RPMI7951 (cell line): Measurements from ENCODE around the gene ZNF385B. TPM values are rescaled to one million over a fixed set of nuclear protein-coding genes. Genes with fewer than 3 reads are reported as not detected.

Experiments
- DNase-seq: peaks from one replicate; pipeline ENCODE4 v3.0.0-alpha.2; 2012; ENCODE audit warnings: low read depth
- total RNA-seq: library from RNA; depleted of rRNA; stranded (reverse); fragments of >200 nt; shearing (Covaris generic); gene quantifications from 2 replicates; pipeline ENCODE4 v1.2.3, GENCODE V29; 2014

The ZNF385B gene
- total RNA-seq, 1 experiment from 2014 or later: 0.48 TPM

DNA sequence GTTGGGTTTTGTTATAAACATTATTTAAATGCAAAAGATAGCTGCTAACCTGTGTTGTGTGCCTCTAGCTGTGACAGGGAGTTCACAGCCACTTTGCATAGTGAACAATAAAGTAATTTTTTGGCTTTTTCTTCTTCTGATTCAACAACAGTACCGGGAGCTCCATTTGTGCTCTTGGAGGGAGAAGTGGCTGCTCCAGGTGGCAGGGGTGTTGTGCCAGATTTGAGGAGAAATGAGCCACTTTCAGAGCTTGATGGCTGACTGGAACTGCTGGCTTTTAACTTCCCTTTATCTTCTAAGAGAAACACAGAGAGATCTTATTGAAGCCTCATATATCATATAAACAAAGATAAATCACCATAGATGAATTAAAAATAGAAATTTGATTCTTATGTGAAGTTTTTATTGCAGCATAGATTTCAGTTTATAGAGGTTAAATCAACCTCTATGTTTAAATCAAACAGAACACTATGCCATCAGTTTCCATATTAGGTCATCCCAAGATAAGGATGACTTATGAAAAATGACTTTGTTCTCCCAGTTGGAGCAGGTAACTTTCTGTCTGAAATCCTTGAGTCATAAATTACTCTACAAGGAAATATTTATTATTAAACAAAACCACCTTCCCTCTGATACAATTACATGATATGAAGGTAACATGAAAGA is 414.8 kb downstream of the ZNF385B start:
- DNase-seq: no peak

DNA sequence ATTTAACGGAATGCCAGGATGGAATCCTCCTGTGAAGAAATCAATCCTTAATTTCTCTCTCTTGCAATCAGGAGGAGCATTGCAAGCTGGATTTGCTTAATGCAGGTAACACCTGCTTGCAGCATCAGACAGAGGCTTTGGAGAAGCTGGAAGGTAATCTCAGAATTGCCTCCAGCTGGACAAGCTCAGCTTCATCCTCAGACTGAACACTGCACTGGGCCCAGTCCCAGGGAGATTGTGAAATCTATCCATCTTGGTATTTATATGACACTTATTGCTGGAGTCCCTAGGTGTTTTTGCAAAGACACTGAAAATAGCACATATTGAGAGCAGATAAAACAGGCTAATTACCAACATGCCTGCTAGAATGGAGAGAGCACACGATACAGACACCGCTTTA is 417.4 kb downstream of the ZNF385B start:
- DNase-seq: no peak

DNA sequence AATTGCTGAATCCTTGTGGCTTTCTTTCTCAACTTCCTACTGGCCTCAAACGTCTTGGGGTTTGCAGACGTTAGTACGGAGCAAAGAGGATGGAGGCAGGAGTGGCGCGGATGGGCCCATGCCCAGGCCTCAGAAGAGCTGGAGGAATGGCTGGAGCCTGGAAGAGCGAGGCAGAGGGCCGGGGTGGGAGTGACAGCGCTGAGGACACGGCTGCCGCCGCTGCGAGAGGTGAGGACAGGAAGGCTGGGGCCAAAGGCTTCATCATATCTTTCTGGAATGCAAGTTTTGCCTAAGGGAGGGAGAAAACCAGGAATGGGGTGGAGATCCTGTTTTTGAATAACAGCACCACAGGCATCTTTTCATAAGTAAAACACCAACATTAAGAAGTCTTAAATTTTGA is 418.2 kb downstream of the ZNF385B start:
- peak; percentile 58 for DNase-seq

DNA sequence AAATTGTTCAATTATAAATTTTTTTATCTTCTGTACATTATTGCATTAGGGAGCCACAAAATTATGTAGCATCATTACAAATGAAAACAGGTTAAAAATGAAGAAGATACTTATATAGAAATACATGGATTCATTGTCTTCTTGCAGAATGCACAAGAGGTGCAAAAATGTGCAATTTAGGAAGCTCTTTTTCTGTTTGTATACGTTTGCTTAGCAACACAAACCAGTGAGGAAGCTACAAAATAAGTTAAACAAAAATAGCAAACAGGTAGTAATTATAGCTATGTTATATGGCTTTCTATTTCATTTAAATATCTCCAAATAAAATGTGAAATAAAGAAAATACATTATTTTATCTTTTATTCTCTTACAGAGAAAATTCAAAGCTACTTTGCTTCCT is 419.2 kb downstream of the ZNF385B start:
- DNase-seq: no peak

DNA sequence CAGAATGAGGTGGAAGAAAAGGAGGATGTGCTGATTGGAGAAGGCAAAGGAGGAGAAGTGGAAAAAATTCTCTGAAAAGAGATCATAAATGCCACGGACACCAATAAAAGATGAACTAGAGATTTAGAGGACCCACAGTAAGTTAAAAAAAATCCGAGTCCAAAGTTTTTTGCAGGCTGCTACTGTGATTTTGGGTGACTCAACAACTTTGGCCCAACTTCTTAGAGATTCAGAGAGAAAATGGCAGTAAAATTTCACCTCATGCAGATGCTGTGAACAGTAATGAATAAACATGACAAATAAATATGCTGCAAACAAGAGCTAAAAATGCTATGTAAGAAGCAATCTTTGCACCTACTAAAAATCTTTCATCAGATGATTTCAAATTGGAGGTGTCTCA is 419.9 kb downstream of the ZNF385B start:
- DNase-seq: no peak

DNA sequence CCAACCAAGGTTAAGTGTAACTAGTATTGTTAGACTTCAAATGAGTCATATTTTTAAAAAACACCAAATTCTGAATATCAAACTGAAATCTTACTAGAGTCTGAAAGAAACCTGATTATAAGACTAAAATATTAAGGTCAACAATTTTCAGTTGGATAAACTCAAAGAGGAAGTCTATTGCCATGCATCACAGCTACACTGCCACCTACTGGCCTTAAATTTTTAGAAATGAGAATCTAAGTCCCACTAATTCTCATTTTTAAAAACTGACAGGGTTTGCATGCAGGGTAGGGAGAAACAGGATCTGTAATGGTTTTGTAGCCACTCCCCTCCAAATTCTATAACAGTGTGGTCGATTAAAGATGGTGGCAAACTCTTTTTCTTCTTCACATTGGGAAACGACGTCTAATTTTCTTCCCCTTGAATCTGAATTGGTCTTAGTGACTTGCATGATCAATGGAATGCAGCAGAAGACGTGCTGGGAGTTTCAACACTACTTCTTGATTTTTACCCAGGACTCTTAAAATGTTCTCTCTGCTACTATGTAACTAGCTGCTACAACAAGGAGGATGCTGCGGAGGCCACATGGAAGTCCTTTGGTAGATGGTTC is 420.7 kb downstream of the ZNF385B start:
- DNase-seq: peak; percentile 31

DNA sequence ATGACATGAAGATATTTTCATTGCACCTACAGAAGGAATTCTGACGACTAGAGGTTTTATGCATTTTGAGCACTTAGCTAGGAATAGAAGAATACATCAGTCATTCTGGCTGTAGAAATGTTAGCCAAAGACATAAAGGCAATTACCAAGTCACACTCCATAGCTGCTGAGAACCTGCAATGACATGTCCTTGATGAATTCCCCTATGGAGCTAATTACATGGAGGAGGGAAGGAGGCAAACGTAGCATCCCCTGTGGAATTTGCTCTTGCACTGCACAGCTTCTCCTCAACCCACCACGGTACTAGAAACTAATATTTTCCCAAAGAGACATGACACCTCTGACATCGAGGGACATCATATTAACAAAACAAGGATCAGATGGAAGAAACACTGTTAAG is 422.8 kb downstream of the ZNF385B start:
- no peak for DNase-seq

DNA sequence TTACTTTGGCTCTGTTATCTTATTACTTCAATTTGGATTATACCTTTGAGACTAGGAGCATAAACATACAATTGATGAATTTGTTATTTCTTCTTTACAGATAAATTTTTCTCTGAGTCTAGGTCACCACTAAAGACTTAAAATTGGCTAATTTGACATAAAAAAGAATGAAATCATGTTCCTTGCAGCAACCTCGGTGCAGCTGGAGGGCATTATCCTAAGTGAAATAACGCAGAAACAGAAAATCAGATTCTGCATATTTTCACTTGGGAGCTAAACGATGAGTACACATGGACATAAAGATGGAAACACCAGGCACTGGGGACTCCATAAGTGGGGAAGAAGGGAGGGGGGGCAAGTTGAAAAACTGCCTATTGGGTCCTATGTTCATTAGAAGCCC is 424.0 kb downstream of the ZNF385B start:
- no peak for DNase-seq

DNA sequence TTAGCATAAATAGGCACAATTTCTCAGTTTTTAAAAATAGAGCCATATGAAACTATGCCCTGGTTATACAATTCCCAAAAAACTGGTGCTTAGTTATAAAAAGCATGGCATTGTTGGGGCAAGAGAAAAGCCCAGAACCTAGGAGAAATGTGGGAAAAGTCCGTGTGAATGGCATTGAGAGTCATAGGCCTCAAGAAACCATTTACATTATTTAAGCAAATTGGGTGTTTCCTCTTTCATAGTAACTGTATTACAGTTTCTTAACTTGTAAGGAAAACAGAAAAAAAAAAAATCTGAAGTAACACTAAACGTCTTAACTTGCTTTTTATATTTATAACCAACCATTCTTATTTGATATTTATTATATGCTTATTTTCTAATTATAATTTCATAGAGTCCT is 425.8 kb downstream of the ZNF385B start:
- DNase-seq: no peak

DNA sequence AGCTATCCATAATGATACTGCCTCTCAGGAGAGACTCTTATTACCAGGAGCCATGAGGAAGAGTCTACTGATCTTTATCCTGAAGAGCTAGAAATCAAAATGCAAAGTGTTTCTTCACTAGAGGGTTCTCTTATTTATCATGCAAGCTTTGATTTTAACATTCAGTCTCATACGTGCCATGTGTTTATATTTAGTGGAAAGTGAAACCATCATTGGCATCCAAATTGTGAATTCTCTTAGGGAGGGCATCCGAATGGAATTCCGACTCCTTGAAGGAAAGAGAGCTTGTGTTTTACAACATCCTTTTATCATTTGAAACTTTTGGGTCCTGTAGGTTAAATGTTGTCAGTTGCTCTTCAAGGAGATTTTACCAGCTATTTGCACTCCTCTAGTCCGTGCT is 426.4 kb downstream of the ZNF385B start:
- DNase-seq: peak; percentile 55

DNA sequence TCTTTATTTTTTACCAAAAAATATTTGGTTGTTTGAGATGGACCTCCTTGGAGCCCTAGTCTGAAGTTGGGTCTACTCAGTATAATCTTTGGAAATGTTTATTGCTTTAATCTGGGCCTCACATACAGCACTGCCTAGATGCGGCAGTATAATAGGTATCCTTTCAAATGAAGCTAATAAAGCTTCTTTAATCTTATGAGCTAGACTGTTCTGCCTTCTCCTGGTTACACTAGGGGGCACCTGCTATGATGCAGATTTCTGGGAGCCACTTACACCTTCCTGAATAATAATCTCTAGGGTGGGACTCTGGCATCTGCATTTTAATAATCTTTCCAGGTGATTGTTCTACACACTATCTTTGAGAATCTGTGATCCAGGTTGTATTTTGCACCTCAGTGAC is 427.1 kb downstream of the ZNF385B start:
- DNase-seq: no peak

DNA sequence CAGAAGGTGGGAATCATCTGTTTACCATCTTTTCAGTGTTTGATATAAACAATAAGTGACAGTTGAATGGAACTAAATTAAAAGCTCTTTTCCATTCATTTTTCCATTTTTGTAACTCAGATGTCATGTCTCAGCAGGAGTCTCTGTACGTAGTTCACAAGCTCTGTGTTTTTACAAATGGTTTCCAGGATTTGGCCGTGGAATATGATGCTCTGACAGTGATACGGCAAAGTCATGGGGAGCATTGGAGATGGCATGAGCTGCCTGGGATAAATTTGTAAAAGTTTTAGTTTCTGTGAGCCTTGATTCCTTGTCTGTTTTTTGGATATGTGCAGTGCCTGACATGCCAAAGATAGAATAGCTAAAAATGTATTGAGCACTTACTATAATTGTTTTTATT is 428.7 kb downstream of the ZNF385B start:
- DNase-seq: no peak

DNA sequence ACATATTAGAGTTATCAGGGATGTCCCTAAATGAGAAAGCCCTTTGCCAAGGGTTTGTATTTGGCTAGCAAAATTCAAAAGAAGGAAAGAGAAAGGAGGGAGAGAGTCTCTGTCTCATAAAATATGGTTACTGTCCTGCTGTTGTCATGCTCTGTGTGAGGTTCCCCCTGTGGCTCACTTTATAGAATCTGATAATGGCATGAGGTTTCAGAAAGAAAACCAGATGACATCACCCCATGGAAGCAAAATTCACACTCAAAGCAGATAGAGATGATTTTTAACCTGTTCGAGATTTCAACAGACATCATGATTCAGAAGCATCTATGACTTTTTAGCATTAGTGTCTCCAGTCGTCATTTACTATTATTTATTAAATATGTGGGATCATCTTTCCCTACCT is 431.8 kb downstream of the ZNF385B start:
- DNase-seq: no peak

DNA sequence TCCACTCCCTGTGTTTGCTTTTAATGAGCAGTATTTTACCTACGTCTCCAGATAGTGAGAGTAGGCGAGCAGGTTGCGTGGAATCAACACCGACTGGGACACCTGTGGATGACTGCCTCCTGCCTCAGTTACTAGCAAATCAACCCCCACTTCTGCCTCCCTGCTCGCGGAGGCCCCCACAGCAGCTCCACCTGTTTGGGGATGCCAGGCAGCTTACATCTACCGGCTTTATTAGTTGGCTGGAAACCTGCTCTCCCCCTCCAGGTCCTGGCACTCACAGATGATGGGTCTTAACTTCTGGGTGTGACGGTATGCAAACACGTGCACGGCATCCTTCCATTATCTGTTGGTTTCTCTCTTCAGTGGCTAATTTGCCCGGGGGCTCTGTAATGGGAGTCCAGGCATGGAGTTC is 432.3 kb downstream of the ZNF385B start:
- DNase-seq: peak; percentile 60

DNA sequence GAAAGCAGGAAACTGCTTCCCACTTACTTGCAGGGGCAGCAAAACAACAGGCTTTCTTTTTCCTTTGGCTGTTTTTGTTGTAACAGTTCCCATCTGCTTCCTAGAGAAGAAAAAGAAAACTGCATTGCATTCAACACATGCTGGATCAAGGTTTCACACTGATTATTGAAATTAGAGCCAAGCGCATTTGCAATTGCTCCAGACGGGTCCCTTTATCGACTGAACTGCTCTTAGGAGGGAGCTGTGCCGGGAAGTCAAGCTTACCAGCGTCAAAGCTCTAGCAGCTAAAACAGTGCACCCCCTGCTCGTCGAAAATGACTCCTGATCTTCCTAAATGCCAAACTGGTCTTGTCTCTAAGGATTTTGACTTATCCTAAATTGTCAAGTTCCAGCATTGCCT is 432.8 kb downstream of the ZNF385B start:
- DNase-seq: no peak

DNA sequence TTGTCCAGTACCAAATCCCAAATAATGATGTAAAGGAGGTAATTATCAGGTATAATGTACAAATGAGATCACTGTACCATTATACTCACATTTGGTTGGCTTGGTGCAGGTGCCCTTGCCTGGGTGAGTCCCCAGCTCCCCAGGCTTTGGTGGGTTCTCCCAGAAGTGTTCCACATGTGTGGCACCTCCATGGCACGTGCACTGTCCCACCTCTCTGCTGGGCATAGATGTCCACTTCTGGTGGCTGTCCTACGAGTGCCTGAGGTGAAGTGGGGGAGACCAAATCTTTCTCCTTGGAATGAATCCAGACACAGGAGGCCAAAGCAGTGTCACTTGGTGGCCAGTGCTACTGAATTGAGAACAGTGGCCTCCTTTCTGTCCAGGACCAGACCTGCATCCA is 434.3 kb downstream of the ZNF385B start:
- DNase-seq: no peak

DNA sequence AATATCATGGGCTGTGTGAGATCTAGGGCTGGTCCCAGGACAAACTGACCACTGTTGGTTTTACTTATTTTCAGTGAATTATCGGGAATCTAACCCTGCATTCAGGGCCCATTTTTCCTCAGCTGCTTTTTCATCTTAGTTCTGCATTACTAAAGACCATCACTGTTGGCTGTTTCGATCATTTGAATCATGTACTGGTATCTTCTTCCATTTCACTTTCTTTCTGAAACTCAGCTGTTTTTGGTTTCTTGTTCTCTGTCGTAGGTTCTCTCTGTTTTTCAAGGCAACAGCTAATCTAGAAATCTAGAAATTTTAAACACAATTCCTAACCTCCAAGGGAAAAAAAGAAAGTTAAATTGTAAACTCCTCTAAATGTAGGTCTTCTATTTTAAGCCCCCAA is 436.8 kb downstream of the ZNF385B start:
- no peak for DNase-seq

DNA sequence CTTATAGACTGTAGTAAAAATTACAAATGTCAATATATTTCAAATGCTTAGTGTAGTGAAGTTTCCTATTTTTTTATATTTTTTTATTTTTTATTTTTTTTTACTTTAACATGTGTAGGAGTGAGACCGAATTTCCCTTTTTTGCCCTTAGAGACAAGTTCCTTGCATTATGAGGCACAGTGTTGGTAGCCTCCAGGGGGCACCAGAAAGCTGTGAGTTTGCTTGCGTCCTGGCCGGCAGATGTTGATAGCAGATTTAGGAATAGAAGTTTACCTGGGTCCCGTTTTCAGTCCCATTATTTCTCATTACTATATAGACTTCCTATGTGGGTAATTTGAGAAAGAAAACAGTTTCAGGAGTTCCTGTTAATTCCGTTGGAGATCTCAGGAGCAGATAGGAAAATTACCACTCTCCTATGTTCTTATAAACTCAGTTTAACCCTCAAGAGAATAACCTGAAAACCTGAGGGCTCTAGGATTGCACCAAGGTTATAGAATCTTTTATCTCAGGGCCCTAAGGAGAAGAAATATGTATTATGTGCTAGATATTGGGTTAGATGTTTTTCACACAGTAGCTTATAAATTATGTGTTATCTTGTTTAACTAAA is 439.3 kb downstream of the ZNF385B start:
- peak; percentile 64 for DNase-seq

DNA sequence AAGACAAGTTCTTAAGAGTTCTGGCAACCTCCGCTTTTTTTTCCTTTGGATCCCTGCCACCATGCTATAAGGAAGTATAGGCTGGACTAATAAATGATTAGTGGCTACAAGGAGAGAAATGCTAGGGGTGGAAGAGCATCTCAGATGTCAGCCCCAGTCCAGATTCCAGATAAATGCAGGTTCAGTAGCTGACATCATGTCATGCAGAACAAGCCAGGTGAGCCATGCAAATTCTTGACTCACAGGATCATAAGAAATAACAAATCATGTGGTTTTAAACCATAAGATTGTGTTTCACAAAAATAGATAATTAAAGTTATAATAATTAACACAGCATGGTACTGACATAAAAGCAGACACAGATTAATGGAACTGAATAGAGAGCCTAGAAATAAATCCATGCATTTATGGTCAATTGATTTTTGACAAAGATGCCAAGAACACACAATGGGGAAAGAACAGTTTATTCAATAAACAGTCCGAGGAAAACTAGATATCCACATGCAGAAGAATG is 443.9 kb downstream of the ZNF385B start:
- DNase-seq: no peak

DNA sequence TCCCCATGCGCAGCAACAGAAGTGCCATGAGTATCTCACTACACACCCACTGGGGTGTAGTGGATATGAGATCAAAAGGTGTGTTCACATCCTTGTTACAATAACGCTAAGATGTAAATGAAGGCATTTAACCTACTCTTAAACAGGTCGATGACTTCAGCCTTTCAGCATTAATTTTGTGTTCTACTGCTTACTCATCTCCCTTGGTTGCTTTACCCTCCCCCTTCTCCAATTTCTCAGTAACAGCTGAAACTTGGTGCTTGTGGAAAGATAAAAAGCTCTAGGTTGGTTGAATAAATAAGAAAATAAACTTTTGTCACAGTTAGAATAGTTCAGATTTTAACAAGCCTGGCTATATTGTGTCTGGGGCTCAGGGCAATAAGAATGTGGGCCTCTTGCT is 449.3 kb downstream of the ZNF385B start:
- DNase-seq: no peak

DNA sequence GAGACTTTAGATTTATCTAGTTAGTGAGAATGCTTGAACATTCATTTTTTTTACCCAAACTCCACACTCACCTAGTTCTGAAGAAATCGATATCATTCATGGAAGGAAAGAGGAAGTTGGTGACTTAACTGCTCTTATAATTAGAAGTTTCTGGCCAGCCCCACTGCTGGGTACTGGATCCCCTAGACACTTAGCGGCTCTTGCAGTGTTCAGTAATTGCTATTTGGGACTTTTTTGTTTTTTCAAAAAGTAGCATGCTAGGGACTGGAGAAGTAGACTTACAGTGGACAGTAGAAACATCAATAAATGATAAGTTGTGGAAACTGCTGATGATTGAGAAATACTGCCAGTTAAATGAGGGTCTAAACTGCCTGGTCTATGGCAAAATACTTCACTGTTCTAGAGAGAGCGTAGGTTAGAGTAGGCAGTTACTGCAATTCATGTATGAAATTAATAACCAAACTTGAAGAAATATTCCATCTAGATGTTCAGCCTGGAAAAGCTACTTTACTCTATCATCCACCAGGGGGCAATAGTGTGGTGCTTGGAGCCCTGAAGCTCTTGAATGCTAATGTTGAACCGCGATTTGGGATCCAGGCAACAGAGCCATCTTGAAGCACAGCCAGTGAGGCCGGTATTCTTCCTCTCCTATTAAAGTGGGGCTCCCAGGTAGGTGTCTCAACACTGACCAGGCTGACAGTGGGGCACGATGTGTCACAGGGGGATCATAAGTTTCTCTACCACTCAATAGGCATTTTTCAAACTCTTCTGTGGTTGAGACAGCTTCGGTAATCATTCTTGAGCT is 450.7 kb downstream of the ZNF385B start:
- peak; percentile 62 for DNase-seq

DNA sequence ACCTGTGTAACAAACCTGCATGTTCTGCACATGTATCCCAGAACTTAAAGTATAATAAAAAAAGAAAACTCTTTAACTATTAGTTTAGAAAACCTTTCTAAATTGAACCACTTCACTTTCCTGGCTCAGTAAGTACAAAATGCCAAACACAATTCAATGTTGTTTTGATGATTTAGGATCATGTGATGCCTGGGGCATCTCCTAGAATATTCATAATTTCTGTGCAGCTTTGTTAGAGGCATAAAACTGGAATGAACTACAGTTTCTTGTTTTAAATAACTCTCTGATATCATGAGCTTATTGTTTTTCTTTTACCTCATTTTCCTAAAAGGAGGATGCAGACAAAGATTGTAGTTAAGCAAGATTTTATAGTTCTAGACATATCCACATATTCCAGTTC is 457.8 kb downstream of the ZNF385B start:
- DNase-seq: no peak
